ENCODE results near the gene CIB2.

CIB2 gene

DNA sequence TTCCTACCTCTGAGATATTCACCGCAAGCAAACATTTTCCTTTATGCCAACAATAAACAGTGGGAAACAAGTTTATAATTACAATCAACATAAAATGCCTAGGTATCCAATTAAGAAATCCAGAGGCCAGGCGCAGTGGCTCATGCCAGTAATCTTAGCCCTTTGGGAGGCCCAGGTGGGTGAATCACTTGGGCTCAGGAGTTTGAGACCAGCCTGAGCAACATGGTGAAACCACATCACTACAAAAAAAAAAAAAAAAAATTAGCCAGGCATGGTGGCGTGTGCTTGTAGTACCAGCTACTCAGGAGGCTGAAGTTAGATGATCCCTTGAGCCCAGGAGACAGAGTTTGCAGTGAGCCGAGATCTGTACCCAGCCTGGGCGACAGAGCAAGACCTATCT, 71.0 kb downstream of the CIB2 start:
- Histone ChIP-seq H3K27ac (peak overlapping the region; percentile 92), H3K36me3 (no peaks in the 10 kb centered on the region), H3K4me2 (peak overlapping the region; percentile 92), H4K20me1 (no peaks in the 10 kb centered on the region), H3K9ac (peak overlapping the region; percentile 30; the same call in 1 of the 2 replicates), H3K4me3 (no peak overlapping the region), H3K9me3 (no peaks in the 10 kb centered on the region), H3K27me3 (no peaks in the 10 kb centered on the region), H3K4me1 (peaks cover 97% of the 10 kb centered on the region)
- no peak for TF ChIP-seq Cebpa-rat (IDR thresholded peaks at IDR 0.05)

DNA sequence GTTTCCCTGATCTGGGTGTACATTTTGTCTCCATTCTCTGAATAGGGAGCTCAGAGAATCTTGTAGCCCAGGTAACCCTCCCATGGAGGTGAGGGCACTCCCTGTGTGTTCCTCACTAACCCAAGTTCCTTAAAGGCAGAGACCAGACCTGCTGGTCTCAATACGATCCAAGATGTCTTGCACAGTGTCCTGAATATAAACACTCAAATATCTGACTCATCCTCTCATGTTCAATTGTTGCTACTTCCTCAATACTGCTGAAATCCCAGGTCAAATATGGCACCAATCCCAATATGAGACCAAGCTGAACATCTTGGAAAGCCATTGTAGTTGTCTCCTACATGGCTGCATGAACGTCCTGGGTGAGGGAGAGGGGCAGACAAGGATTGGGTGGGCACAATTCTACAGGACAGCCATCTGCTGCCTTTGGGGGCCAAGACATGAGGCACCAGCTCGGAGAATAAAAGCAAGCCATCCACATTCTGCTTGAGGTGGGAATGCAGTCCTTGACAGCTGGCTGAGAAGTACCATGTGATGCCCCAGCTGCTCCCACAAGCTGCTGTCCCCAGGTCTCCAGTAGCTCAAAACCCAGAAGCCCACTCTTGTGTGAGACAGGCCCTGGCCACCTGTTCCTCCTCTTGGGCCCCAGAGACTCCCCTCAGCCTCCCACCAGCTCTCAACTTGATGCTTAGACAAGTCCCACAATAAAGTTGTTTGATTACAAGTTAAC, 72.0 kb downstream of the CIB2 start:
- Histone ChIP-seq H4K20me1 (no peaks in the 10 kb centered on the region), H3K9ac (peak overlapping the region; percentile 30), H3K36me3 (no peaks in the 10 kb centered on the region), H3K4me1 (peaks cover 98% of the 10 kb centered on the region), H3K4me3 (no peak overlapping the region), H3K27me3 (no peaks in the 10 kb centered on the region), H3K4me2 (peak overlapping the region; percentile 92), H3K9me3 (no peaks in the 10 kb centered on the region), H3K27ac (peak overlapping the region; percentile 92)
- no peak for TF ChIP-seq Cebpa-rat (IDR thresholded peaks at IDR 0.05)

GRCh38 chr15:78058401-78058935, 72.8 kb downstream of the CIB2 start:
- Histone ChIP-seq H3K36me3 (peaks cover 6% of the 10 kb centered on the region), H3K4me2 (peak overlapping the region; percentile 92), H3K4me3 (no peak overlapping the region), H3K27me3 (no peaks in the 10 kb centered on the region), H3K27ac (peak overlapping the region; percentile 92), H3K4me1 (peaks cover 99% of the 10 kb centered on the region), H3K9me3 (no peaks in the 10 kb centered on the region), H4K20me1 (no peaks in the 10 kb centered on the region), H3K9ac (peak overlapping the region; percentile 15; the same call in 1 of the 2 replicates)
- no peak for TF ChIP-seq Cebpa-rat (IDR thresholded peaks at IDR 0.05)

GRCh38 chr15:78057803-78058202, 73.4 kb downstream of the CIB2 start:
- Histone ChIP-seq H3K4me3 (no peak overlapping the region), H3K36me3 (peaks cover 12% of the 10 kb centered on the region), H4K20me1 (no peaks in the 10 kb centered on the region), H3K9me3 (no peaks in the 10 kb centered on the region), H3K27me3 (no peaks in the 10 kb centered on the region), H3K27ac (peak overlapping the region; percentile 92), H3K9ac (peak overlapping the region; percentile 74), H3K4me1 (peaks cover 100% of the 10 kb centered on the region), H3K4me2 (peak overlapping the region; percentile 92)
- TF ChIP-seq Cebpa-rat (IDR thresholded peaks at IDR 0.05), result no peak

DNA sequence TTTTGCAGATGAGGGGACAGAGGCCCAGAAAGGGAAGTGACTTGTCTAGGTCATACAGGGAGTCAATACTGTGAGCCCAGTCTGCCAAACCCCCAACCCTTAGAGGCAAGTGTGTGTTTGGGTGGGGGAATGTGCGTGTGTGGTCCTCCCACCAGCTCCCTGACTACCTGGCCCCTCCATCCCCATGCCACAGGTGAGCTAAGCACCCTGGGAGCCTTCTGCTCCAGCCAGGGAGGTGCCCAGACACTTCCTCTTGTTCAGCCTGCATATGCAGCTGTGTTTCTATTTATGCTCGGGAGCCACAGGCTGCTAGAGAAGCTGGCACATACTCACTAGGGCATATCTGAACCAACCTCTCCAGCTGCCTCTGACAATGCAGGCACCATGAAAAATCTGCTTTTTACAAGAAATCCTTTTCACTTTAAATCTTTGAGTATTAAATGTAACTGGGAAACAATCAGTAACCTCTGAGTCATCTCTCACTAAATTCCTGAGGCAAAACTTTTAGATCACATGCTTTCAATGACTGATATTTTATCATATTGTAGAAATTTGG, 74.5 kb downstream of the CIB2 start:
- no peaks in the 10 kb centered on the region for H3K9me3 ChIP-seq
- H3K9ac ChIP-seq, result peak overlapping the region; percentile 74
- TF ChIP-seq Cebpa-rat (IDR thresholded peaks at IDR 0.05), result no peak
- peak overlapping the region; percentile 92 for H3K4me2 ChIP-seq
- H4K20me1 ChIP-seq, result no peaks in the 10 kb centered on the region
- no peaks in the 10 kb centered on the region for H3K27me3 ChIP-seq
- H3K36me3 ChIP-seq, result peaks cover 16% of the 10 kb centered on the region
- H3K4me1 ChIP-seq, result peaks cover 100% of the 10 kb centered on the region
- H3K27ac ChIP-seq, result peak overlapping the region; percentile 92
- H3K4me3 ChIP-seq, result peak overlapping the region; percentile 33

DNA sequence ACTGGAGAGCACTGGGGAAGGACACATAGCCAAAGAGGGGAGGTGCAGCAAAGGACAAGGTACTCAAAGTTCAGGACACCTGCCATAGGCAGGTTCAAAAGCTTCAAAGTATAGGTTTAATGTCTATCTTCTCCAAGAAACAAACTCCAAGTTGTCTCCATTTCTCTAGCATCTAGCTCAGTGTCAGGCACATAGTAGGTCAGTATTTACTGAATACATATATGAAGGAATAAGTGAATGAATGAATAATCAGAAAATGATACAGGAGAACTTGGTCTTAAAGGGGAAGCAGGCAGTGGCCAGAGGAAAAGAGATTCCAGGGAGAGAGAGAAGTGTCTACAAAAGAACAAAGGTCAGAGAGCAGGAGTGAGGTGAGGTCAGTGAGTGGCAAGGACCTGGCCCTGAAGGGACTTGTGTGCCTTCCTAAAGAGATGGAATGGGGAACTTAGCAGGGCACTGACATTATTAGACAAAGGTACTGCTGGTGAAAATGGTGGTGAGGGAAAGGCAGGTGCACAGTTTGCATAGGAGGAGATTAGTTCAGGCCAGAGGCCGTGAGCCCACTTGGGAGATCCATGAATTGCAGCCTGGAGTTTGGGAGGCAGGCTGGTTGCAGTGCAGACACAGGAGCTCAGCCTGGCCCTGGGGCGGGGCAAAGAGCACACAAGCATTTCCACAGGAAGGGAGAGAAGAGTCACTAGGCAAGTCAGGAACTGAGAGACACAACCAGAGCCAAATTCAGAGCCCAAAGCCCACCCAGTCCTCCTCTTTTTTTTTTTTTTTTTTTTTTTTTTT, 75.1 kb downstream of the CIB2 start:
- Histone ChIP-seq H4K20me1 (no peaks in the 10 kb centered on the region), H3K27me3 (no peaks in the 10 kb centered on the region), H3K9me3 (no peaks in the 10 kb centered on the region), H3K9ac (peak overlapping the region; percentile 74), H3K4me3 (peak overlapping the region; percentile 33), H3K27ac (peak overlapping the region; percentile 92), H3K36me3 (peaks cover 16% of the 10 kb centered on the region), H3K4me1 (peaks cover 100% of the 10 kb centered on the region), H3K4me2 (peak overlapping the region; percentile 92)
- TF ChIP-seq Cebpa-rat (IDR thresholded peaks at IDR 0.05), result no peak

DNA sequence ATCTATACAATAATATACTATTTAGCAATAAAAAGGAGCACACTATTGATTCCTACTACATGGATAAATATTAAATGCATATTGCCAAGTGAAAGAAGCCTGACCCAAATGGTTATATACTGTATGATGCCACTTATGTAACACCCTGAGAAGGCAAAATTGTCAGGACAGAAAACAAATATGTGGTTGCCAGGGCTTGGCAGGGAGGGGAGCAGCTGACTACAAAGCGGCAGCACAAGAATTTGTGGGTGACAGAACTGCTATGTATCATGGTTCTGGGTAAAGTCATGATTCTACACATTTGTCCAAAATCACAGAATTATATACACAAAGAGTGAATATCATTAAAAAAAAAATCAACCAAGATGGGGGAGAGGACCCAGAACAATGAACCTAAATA, 76.3 kb downstream of the CIB2 start:
- Histone ChIP-seq H3K27ac (peak overlapping the region; percentile 92), H3K9ac (no peak overlapping the region), H3K4me1 (peaks cover 100% of the 10 kb centered on the region)

More for the DNA sequence above, 76.3 kb downstream of the CIB2 start:
- no peaks in the 10 kb centered on the region for H3K9me3 ChIP-seq
- H3K4me2 ChIP-seq, result peak overlapping the region; percentile 92
- H4K20me1 ChIP-seq, result no peaks in the 10 kb centered on the region
- no peak overlapping the region for H3K4me3 ChIP-seq
- TF ChIP-seq Cebpa-rat (IDR thresholded peaks at IDR 0.05), result no peak
- peaks cover 16% of the 10 kb centered on the region for H3K36me3 ChIP-seq
- no peaks in the 10 kb centered on the region for H3K27me3 ChIP-seq

All from BLaER1 (cell line).